Hematopoietic multipotent progenitor cell treated with erythropoietin and hydrocortisone succinate and interleukin-3 and kit ligand, for 8 days (in vitro differentiated cells): Measurements from ENCODE around the gene SLC8A1.

ENCODE experiments used
- DNase-seq: peaks from one replicate; pipeline ENCODE4 v3.0.0-alpha.2; 2015

SLC8A1 gene

DNA sequence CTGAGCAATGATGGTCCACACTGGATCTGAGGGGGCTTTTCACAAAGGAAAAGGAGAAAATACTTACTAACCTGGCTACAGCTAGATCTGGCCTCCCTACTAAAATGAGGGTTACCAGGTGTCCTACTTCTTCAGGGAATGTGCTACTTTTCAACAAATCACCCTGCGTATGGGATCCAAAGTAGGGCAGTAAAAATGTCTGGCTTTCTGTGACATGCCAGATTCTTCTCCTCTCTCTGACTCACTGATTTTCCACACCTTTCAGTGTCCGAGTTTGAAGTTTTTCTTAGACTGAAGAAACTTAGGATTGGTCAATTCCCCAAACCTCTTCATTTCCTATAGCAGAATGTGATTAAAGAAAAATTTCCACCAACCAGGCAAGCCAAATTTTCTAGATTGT is 71.2 kb downstream of the SLC8A1 start:
- no peak for DNase-seq

DNA sequence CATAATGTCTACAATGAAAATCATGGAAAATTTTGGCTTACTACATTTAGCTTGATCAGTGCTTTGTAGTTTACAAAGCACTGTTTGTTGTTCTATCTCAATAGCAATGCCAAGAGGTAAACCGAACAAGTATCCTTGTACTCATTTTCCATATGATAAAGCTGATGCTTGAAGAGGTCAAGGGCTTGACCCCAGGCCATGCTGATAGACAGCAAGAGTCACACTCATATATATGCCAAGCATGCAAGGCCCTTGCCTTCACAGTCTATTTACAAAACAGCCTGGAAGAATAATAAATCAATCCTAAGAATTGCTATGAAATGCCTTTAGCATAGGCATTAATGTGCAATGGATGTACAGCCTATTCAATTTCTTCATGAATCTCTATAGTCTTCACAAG is 71.8 kb downstream of the SLC8A1 start:
- no peak for DNase-seq

DNA sequence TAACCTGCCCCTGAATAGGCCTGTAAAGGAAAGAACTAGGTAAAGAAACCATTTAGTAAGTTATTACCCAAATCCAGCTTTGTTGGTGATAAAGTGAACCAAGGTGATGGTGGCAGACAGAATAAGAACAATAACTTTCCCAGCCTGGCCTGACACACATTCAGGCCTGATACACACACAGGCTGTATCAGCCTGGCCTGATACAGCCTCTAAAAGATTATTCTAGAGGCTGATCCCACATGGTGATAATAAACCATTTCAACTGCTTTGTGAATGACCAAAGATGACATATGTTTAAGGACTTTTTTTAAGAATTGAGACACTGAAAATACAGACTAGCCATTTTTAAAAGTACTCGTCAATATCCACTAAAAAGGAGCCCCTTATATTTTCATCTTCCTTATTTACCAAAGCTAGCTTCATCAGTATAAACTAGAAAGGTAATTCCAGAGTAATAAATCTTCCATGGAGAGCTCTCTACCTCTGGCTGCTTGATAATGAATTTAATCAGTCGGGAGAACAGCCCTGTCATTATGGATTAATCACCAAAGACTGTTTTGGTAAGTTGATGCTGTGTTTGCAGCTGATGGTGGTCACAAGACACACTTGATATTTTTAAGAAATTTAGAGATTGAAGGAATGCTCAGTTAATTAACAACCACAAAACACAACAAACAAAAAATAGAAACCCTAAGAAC is 77.2 kb downstream of the SLC8A1 start:
- DNase-seq = no peak

DNA sequence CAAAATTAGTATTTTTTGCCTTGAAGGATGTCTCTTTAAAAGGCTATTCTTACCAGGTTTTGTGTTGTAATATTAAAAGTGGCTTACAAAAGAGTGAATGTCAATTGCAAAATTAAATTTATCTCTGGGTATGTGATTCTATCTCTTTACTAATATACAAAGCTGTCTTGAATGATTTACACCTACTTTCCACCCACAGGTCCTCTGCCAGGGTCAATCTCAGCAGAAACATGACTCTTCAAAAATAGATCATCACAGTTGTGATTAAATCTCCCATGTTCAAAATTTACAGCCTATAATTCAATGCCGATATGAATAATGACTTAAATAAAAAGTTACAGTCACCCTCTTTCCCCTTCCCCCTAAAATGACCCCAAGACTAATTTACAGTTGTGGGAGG is 78.8 kb downstream of the SLC8A1 start:
- DNase-seq = no peak

DNA sequence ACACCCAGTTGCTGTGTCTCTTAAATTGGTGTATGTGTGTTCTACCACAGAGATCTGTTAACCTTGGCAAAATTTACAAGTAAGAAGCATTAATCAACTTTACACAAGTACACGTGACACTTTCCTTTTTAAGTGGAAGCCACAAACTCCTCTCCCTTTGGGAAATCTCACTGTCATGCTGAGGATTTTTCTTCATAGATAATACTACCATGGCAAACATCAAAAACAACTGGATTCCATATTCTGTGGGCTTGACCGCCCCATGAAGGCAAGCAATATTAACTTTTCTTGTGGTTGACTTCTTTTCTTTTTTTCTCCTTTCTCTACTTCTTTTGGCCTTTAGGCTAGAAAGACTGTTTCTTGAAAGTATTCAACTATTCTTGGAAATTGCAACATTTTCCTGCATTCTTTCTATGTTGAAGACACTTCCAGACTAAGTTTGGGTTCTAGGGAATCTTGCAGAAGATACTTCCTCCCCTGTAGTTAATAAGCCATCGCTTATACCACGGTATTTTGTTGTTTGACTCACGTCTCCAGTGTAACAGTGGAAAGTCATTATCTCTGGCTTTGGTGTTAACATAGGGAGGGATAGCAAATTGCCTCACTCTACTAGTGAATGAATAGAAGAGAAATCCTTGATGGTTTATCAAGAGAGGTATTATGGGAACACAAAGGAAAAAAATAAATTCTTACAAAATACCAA is 79.5 kb downstream of the SLC8A1 start:
- no peak for DNase-seq

DNA sequence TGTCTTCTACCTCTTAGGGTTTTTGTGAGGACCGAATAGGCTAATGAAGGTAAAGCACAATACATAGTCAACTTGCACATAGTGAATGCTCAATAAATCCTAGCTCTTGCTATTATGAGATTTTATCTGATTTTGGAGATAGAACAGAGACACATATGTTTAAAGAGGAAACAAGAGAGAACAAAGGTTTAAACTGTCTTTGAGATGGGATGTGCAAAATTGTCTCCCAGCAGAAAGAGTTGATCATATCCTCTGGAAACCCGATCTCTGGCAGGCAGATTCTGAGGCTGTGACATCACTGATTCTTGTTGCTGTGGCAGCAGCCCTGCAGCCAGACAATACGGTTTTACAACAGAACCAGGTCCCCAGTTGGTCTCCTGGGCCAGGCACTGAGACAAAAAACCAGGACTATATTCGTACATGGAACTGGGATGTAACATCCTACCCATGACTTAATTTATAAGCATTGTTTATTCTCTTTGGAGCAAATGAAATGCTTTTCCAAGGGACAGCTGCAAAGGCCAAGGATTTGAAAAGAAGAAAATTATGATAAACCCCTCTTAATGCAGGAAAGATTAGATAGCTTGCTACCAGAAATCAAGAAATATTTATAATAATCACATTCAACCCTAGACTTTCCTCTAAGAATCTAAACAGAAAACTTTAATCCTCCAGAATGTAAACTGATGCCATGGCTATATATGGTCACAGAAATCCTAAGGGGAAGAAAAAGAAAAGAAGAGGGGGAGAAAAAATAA is 80.2 kb downstream of the SLC8A1 start:
- no peak for DNase-seq

DNA sequence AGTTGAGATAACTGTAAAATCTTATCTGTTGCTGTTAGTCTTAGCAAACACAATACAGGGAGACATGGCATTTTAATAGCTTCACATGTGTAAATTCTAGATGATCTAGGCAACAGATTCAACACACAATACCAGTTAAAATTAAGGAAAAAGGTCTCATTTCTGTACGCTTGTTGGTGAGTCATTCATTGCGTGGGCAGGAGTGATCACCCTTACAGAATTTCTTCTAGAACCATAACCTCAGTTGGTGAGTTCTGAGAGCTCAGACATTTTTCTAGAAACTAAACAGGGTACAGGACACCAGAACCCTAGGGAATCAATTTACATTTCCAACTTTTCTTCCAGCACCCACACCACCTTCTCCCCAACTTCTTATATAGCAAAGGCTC is 81.9 kb downstream of the SLC8A1 start:
- DNase-seq = no peak

DNA sequence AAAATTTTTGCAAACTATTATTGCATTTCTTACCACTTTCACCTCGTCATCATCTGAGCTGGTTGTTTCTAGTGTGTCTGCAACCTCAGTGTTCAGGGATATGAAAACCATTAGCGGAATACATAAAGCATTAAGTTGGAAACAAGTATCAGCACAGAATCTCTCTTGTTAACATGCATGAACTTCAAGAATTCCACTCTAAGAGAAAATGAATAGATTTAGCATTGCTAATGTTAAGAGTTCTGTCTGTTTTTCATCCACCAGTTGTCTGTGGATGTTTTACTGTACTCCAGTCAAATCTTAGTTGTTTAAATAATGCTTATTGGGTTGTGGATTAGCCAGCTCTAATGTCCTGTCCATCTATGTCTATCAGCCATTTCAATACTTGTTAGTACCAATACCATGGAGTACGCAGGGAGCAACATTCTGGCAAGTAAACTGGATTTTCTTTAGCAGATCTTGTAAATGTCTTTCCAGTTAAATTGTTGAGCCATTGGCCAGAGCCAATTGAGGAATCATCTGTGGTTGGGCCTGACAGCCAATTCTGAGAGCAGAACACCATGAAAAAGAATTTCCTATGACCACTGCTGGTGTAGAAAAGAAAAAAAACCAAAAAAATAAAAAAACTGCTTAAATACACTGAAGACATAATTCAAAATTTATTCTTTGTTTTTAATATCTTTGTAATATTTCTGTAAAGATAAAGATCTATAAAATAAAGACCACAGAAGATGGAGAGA is 82.5 kb downstream of the SLC8A1 start:
- no peak for DNase-seq

DNA sequence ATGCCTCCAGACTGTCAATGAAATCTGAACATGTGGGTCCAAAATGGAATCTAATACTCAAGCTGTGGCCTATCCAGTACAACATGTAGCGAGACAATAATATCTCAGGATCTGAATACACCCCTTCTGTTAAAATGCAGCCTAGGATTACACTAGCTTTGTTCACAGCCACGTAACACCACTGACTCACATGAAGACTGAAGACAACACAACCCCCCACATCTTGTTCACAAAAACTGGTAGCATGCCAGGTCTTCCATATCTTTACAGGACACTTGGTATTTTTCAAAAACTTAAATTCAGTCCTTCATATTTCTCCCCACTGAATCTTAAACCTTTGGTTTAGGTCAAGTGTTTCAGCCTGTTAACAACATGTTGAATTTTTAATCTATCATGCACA is 84.2 kb downstream of the SLC8A1 start:
- no peak for DNase-seq

DNA sequence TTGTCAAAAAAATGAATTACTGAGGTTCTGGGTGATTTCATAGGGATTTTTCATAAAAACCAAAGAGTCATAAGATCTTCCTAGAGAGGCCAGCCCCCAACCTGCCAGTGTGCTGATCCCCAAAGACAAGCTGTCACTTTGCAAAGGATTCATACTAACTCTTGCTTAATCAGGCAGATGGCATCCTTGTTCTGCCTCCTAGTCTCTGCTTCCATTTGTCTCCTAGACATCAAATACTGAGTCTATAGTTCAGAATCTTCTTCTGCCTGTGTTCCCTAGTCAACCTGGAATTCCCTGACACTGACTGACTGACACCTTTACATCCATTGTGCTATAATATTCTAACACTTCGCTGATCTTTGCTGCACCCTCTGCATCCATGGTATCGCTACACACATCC is 84.9 kb downstream of the SLC8A1 start:
- DNase-seq = no peak

DNA sequence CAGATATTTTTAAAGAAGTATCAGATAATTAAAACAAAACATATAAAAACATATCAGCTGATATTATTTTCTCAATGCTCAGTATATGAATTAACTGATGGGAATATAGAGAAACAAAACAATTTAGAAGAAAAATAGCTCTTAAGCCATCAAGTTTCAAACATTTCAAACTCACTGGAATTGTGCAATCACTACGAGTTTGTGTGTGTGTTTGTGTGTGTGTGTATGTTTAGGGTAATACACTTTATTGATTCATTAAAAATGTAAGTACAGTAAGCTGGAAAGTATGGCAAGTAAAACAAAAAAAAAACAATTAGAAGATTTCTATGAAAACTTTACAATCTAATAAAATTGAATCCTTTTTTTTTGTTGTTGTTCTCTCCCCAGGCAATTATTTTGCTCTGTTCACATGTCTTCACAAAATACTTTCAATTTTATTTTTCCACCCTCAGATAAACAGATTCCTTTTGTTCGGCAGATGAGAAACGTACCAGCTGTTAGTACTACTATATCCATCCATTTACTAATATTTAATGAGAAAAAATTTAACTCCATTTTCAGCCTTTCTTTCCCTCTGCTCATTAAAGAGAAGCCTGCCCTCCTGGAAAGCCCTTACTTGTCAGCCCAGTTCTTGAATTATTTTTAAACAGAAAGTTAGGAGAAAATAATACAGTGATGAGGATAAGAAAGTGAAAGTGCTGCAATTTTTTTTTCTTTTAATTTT is 87.6 kb downstream of the SLC8A1 start:
- no peak for DNase-seq

DNA sequence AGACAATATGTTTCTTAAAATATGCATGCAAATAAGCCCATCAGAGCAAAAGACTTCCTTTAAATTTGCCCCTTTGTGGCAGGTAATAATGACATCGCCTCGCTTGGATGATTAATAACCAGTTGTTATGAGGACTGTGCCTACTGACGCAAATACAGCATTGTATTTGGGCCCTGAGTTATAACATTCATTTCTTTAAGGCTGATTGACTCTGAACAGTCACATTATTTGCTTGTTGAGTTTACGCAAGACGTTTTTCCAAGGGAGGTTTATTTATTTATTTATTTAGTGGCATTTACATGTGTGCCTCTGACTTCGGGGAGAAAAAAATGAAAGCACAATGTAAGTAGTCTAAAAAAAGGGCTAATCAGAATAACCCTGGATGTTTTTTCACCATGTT is 88.3 kb downstream of the SLC8A1 start:
- no peak for DNase-seq

DNA sequence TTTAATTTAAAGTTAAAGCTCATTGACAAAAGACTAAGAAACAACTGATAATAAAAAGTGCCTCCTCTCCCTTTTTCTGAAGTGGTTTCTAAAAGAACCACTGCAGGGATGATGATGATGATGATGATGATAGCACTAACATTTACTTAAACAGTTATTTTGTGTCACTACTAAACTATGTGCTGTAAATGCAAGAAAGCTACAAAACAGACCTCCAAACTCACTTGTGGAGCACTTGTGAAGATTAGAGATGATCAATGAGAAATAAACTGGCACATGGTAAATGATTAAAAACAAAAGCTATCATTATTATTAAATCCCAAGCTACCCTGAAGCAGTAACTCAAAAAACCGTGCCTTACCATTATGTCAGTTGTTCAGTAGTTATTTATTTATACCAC is 88.7 kb downstream of the SLC8A1 start:
- DNase-seq = no peak

DNA sequence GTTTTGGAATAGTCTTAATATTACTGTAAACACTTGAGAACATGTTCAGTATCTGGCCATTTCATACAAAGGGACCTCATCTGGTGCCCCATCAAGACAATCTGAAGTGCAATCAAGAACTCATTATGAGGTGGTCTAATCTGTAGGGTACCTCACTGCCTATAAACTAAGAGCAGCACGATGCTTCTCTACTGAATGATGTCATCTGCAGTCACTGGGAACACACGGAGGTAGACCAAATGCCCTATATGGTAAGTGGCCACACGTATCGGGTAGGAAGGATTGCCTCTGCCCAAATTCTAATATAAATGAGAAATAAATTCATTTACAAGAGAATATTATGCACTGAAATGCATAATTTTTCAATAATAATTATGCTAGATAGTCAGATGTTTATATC is 90.4 kb downstream of the SLC8A1 start:
- DNase-seq = no peak

DNA sequence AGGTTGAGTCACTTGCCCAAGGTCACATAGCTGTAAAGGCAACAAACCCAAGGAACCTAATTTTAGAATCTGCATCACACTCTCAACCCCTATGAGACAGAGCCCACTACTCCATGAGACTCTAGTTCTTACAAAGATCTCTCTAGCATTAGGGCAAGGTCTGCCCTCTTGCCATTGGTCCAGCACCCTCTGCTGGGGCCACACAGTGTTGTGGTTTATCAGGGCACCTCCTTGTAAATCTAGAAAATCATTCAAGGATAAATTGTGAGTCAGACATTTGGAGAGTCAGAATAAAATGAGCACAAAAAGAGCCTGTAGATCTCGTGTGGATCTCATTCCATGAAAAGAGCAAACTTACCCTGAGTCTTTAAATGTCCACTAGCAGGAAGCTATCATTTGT is 91.2 kb downstream of the SLC8A1 start:
- DNase-seq = no peak

DNA sequence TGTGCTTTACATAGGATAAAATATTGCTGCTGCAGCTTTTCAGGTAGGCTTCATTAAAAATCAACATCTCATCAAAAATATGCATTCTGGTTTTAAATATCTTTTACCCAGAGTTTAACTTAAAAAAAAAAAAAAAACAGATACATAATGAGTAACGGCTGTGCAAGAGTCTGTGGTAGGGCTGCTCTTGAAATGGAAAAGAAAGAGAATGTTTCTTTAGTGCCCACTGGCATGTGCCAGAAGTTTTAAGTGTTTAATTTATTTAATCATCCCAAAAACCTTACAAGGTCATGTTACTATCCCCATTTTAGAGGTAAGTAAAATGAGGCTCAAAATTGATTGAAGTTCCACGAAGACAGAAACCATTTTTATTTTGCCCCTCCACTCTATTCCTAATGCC is 92.1 kb downstream of the SLC8A1 start:
- no peak for DNase-seq

DNA sequence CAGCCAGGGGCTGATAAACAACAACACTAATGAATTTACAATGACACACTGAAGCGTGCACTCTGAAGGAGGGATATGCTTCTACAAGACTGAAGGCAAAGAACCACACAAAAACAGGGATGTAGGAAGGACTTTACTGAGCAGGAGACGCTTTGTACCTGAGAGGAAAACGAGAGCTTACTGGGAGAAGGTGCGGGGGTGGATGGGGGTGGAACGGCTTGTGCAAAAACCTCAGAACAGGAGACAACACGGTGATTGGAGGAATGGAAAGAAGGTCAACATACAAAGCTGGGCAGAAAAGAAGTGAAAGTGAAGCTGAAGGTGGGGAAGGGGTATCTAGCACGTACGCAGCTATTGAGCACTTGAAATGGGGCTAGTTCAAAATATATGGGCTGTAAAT is 93.1 kb downstream of the SLC8A1 start:
- DNase-seq = no peak

DNA sequence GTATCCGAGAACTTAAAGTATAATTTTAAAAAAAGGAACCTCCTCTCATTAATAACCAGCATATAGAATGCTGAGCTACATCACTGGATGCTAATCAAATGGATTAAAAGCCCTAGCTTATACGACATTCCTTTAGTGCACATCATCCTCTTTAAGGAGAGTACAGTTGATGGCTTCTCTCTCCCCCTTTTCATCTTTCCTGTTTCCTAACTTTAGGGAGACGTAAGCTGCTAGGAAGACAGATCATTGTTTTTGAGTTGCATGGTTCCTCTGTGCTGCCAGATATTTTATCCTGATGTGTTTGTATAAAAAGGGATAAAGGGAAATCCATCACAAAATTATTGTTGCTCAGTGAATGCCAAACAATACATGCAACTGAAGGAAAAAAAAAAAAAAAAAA is 94.2 kb downstream of the SLC8A1 start:
- DNase-seq = no peak

DNA sequence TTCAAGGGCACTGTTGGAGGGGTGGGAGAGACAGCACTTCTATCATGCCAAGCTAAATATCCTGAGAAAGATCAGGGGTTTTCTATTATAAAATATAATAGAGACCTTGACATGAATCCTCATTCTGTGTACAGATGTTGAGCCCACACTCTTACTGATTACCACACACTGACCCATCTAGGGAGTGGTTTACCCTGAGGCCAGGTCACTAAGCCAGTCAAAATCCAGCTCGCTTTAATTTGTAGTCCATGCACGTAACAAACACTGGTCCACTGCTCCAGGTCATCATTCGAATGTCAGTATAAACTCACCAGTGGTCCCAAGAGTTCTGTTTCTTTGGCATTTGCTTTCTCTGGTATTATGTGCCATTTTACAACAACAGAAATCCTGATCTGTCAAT is 96.4 kb downstream of the SLC8A1 start:
- no peak for DNase-seq

DNA sequence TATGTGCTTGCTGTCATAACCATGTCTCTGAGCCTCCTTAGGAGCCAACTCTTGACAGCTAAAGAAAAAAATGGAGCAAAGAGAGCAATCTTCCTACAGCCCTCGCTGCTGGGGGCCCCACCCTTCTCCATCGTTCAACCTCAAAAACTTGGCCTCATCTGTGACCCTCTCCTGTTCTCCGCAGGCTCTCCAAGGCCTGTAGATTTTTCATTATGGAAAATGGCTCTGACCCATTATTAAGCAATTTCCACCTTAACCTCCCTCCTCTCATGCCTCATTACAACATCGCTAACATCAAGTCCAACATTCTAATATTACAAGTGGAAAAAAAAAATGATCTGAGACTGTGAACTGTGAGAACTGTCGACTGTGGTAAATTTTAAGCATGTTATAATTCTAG is 98.7 kb downstream of the SLC8A1 start:
- no peak for DNase-seq

DNA sequence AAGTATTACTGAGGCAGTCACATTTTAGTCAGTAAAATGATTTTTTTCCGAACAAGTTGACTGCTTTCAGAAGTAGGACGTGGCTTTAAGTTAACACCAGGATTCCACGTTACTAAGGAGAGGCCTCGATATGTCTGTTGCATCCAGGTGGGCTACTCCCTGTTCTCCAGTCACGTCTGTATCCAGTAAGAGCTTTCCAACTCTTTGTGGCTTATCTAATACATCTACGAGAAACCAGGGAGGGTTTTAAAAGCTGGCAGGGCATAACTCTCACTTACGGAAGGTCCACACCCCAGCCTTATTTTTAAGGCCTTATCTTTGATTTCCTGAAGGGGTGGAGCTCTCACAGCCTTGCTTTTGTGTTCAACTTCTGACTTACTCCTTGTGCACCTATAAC is 99.2 kb downstream of the SLC8A1 start:
- no peak for DNase-seq

DNA sequence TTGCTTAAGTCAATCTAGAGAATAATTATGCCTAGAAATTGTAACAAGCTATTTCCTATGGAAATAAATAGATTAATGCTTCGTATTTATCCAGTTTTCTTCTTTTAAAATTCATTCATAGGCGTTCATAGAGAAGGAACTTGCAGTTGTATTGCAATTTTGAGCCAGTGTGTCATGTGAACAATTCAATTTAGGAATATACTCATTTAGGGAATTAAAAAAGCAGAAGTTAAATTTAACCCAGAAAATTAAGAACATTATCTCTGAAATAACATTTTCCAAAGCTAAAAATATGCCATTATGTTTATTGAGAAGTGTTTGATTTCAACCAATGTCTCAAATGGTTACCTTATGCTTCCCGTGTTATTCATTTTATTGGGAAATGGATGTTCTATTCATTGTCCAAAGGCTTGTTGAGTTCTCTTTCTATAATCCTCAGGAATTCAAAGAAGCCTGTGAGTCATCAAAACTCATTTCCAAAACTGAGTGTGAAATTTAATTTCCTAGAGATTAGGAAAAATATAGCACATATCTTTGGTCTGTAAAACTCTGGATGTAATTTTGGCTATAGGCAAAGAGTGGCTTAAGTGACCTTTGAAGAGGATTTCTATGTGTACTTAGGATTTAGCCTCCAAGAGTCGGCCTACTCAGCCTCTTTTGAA is 99.7 kb downstream of the SLC8A1 start:
- no peak for DNase-seq
